ENCODE data around the gene TAS1R2. TPM values are rescaled to one million over a fixed set of nuclear protein-coding genes. Genes with fewer than 3 reads are reported as not detected.

Gene TAS1R2
- total and polyA plus RNA-seq, 2 of the 13 experiments (the other 11 are each of a cell fraction or from before 2014, with no cell fraction given) = not detected

DNA sequence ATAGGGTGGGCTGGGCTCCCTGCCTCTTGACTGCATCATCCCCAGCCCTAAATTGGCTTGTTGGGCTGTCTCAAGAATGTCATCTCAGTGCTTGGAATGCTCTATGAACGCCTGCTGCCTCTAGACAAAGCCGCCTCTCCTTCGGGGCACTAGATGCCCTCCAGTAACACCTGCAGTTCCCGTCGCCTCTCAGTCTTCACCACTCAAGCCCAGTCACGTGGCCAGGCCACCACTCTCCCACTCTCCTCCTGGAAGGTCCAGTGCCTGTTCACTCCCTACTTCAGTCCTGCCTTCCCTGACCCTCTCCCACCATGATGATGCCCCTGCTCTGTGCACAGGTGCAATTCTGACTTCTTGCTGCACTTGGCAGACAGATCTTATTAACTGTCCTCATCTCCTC lies 7.0 kb downstream of the TAS1R2 start:
- Histone ChIP-seq H3K27ac (ENCODE audit: extremely low read length, insufficient read depth, low read length) (no peak overlapping the region), H3K9me3 (ENCODE audit: low read length) (no peaks in the 10 kb centered on the region), H3K4me1 (ENCODE audit: insufficient read depth, low read length) (no peaks in the 10 kb centered on the region), H3K4me2 (ENCODE audit: low read depth, low read length) (no peak overlapping the region), H2AFZ (ENCODE audit: low read length) (no peak overlapping the region), H4K20me1 (ENCODE audit: insufficient read depth, low read length) (no peaks in the 10 kb centered on the region), H3K4me3 (replicated peaks in 1 of 3; ENCODE audit: insufficient read depth in 1 of 3, low read depth in 2 of 3, low read length in 3 of 3) (no peak overlapping the region), H3K9ac (ENCODE audit: insufficient read depth, low read depth, low read length) (no peak overlapping the region), H3K27me3 (ENCODE audit: control insufficient read depth in 1 of 2, insufficient read depth in 2 of 2, low read length in 2 of 2) (peaks cover 0 to 32% of the 10 kb centered on the region in 2 experiments; a peak in 3 of 5 replicates), H3K36me3 (replicated peaks in 1 of 2; ENCODE audit: control insufficient read depth in 1 of 2, insufficient read depth in 2 of 2, low read length in 2 of 2) (no peaks in the 10 kb centered on the region), H3K79me2 (ENCODE audit: insufficient read depth, low read length) (no peaks in the 10 kb centered on the region)
- TF ChIP-seq HNRNPLL (IDR thresholded peaks at IDR 0.05; ENCODE audit: low read depth, low read length, poor library complexity, severe bottlenecking) (no peak), DNMT1 (CRISPR knock-in tag; IDR thresholded peaks at IDR 0.05) (no peak), ZNF552 (CRISPR knock-in tag; IDR thresholded peaks at IDR 0.05; ENCODE audit: borderline replicate concordance) (no peak), SRSF4 (IDR thresholded peaks at IDR 0.05; ENCODE audit: low read depth, low read length, poor library complexity, severe bottlenecking) (no peak), PTBP1 (IDR thresholded peaks at IDR 0.05; ENCODE audit: low read depth, low read length, poor library complexity, severe bottlenecking) (no peak), ZNF225 (CRISPR knock-in tag; IDR thresholded peaks at IDR 0.05) (no peak), ZSCAN9 (CRISPR knock-in tag; IDR thresholded peaks at IDR 0.05; ENCODE audit: borderline replicate concordance) (no peak), ZNF781 (CRISPR knock-in tag; IDR thresholded peaks at IDR 0.05; ENCODE audit: borderline replicate concordance, not compliant biosample characterization) (no peak), REXO4 (CRISPR knock-in tag; IDR thresholded peaks at IDR 0.05; ENCODE audit: borderline replicate concordance) (no peak), ZFP82 (CRISPR knock-in tag; IDR thresholded peaks at IDR 0.05; ENCODE audit: borderline replicate concordance) (no peak)
- no peak for FAIRE-seq
- in situ Hi-C loops (cut with HindIII; ENCODE audit: extremely low pct_ligation_motif_present, low pct_unique_long_range_greater_than_20kb) = no loop called here
- WGBS (ENCODE audit: low lambda C conversion rate) = 11% methylated on average over 5 of the region's 6 CpGs
- DNase-seq (ENCODE audit: low spot score) = no peak
- POLR2A ChIA-PET = no interaction called here
- no TSS peak for BruUV-seq (replicated peaks)
- CTCF ChIA-PET (ENCODE audit: low intra/inter-chr PET ratio, low total read pairs) = no interaction called here
- intact Hi-C loops (cut with micrococcal nuclease; ENCODE audit: unreplicated experiment) = no loop called here
- no peak for ATAC-seq

Data from HepG2 (cell line).